Mucosa of rectum (tissue), 2 donors: Measurements from ENCODE around the gene RNF224.

Experiments
- H3K27ac ChIP-seq, 2 donors: one replicate each; pipeline ENCODE4 v1.7.0; 2013; ENCODE audit warnings: inconsistent platforms in 2 of 2, low read depth in 2 of 2, low read length in 2 of 2
- H3K27me3 ChIP-seq, 2 donors: one replicate each; pipeline ENCODE4 v1.7.0; 2013; ENCODE audit warnings: low read length in 2 of 2; ENCODE audit not compliant: control insufficient read depth in 2 of 2, insufficient read depth in 2 of 2
- H3K36me3 ChIP-seq, 2 donors: one replicate each; pipeline ENCODE4 v1.7.0; 2013; ENCODE audit warnings: low read length in 2 of 2; ENCODE audit not compliant: control insufficient read depth in 2 of 2, insufficient read depth in 2 of 2
- H3K4me1 ChIP-seq, 2 donors: one replicate each; pipeline ENCODE4 v1.7.0; 2013; ENCODE audit warnings: low read length in 2 of 2, mild to moderate bottlenecking in 1 of 2; ENCODE audit not compliant: control insufficient read depth in 2 of 2, insufficient read depth in 2 of 2
- H3K4me3 ChIP-seq, 2 donors: one replicate each; pipeline ENCODE4 v1.7.0; 2013; ENCODE audit warnings: low read length in 2 of 2
- H3K9ac ChIP-seq, 2 donors: one replicate each; pipeline ENCODE4 v1.7.0; 2013; ENCODE audit warnings: low read length in 2 of 2, low read depth in 1 of 2, mild to moderate bottlenecking in 1 of 2
- H3K9me3 ChIP-seq, 2 donors: one replicate each; pipeline ENCODE4 v1.7.0; 2013; ENCODE audit warnings: low read length in 2 of 2; ENCODE audit not compliant: control insufficient read depth in 2 of 2
- donor health status: healthy.
- donor health status: Normal muscosa, but diverticular disease.

Gene RNF224

GRCh38 chr9:137221506-137222111 is 5.7 kb upstream of the RNF224 start:
- Histone ChIP-seq H3K4me1 (peaks cover 34 to 40% of the 10 kb centered on the region in 2 donors), H3K4me3 (peak overlapping the region in 1 of 2 donors; percentile 35), H3K27ac (no peak overlapping the region), H3K27me3 (no peaks in the 10 kb centered on the region), H3K36me3 (no peaks in the 10 kb centered on the region), H3K9me3 (no peaks in the 10 kb centered on the region), H3K9ac (peak overlapping the region in 1 of 2 donors; percentile 4)

DNA sequence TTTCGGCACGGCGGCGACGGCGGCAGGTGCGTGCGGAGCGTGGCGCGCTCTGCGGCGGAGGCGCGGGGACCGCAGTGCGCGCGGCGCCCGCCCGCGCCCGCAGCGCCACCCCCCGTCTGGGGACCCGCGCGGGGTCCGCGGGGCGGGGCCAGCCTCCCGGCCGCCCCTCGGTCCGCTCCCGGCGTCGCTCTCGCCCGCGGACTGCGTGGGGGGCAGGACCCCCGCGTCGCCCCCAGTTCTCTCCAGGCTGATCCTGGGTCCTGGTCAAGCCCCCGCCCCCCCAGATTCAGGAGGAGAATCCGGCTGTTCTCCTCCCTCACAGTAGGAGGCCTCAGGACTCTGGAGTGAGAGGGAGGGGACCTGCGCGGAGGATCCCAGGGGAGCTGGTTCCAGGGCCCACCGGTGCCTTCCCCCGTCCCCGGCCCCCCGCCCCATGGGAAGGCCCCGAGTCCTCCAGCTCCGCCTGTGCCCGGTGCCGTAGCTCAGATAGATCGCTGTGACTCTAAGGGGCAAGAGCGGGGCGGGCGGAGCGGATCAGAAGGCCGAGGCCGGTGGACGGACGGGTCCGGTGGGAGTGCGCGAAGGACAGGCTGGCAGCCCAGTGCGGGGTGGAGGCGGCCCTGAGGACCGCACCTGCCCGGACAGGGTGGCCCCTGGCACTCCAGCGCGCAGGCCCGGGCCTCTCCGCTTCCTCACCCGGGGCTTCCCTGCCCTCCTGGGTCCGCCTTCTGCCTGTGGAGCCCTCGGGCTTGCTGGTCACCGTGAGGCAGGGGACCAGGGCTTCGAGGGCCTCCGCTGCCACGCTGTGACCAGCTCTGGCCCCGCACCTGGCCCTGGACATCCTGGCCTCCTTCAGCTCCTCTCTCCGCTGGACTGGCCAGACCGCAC is 4.9 kb upstream of the RNF224 start, which contains the start of gene RNF208:
Gene RNF208 (minus strand): TSS at position 51 of the 888 bp plus-strand sequence. CDS start 1,028 bp downstream, outside the sequence.
- no peaks in the 10 kb centered on the region for H3K9me3 ChIP-seq
- no peaks in the 10 kb centered on the region for H3K36me3 ChIP-seq
- no peaks in the 10 kb centered on the region for H3K27me3 ChIP-seq
- H3K9ac ChIP-seq = peak within 1 kb of the TSS; percentile 65
- peak within 1 kb of the TSS; percentile 88 to 89 for H3K27ac ChIP-seq
- H3K4me3 ChIP-seq = peak within 1 kb of the TSS; percentile 63 to 81
- peaks cover 39 to 42% of the 10 kb centered on the region in 2 donors for H3K4me1 ChIP-seq

DNA sequence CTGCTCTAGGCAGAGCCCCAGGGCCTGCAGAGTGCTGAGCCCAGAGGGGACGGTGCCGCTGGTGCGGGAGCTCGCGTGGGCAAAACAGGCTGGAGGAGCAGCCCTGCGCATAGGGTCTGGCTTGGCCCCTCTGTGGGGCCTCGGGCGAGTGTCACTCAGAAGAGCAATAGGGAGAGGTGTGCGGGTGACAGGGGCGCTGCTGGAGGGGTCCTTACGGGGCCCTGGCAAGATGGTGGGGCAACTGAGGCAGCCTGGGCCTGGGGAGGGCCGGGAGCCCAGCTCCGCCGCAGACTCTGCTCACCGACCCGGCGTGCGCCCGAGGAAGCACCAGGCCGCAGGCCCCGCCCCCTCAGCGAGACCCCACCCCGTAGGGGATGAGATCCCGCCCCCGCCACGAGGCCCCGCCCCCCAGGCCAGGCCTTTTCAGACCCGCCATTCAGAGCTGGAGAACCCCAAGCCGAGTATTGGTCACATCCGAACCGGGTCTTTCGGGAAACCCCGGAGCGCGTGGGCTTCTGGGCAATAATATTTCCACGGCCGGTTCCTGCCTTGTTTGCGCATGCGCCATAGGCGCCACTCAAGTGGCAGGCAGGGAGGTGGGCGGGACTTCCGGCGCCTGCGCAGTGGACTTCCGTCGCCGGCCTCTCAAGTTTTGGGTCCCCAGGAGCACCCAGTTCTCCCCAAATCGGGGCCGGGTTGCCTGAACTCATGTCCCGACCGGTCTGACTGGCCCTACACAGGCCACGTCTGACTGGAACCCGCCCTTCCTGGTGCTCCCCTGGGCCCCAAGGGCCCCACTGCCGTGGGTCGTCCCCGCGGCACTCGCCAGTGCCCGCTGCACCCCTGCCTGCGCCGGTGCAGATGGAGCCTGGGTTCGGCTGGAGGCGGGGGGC is 4.0 kb upstream of the RNF224 start:
- Histone ChIP-seq H3K9me3 (no peaks in the 10 kb centered on the region), H3K4me1 (peaks cover 32 to 35% of the 10 kb centered on the region in 2 donors), H3K9ac (peak overlapping the region; percentile 87 to 93), H3K27ac (peak overlapping the region; percentile 88 to 89), H3K4me3 (peak overlapping the region; percentile 81 to 88), H3K36me3 (no peaks in the 10 kb centered on the region), H3K27me3 (peaks cover 0 to 2% of the 10 kb centered on the region in 2 donors)

GRCh38 chr9:137224830-137225694 is 2.2 kb upstream of the RNF224 start, which contains the start of gene CYSRT1:
CYSRT1 (plus strand) TSS chr9:137225174; CDS start chr9:137225622, 448 bp downstream.
- H3K9me3 ChIP-seq = no peaks in the 10 kb centered on the region
- H3K27me3 ChIP-seq = peaks cover 4 to 15% of the 10 kb centered on the region in 2 donors
- H3K9ac ChIP-seq = peak within 1 kb of the TSS; percentile 87 to 93
- H3K27ac ChIP-seq = peak within 1 kb of the TSS in 1 of 2 donors; percentile 88
- no peaks in the 10 kb centered on the region for H3K36me3 ChIP-seq
- H3K4me3 ChIP-seq = peak within 1 kb of the TSS; percentile 81 to 88
- H3K4me1 ChIP-seq = peaks cover 31 to 41% of the 10 kb centered on the region in 2 donors

DNA sequence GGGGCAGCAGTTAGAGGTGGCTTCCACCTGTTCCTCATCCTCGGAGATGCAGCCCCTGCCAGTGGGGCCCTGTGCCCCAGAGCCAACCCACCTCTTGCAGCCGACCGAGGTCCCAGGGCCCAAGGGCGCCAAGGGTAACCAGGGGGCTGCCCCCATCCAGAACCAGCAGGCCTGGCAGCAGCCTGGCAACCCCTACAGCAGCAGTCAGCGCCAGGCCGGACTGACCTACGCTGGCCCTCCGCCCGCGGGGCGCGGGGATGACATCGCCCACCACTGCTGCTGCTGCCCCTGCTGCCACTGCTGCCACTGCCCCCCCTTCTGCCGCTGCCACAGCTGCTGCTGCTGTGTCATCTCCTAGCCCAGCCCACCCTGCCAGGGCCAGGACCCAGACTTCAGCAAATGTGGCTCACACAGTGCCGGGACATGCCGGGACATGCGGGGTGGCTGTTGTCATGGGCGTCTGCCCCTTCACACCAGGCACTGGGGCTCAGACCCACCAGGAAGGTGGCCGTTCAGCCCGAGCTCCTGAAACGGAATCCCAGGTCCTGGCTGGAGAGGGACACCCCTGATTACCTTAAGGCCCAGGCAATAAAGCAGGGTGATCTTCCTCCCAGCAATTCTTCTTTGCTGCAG is 1.5 kb upstream of the RNF224 start:
- H3K4me1 ChIP-seq = peaks cover 31 to 45% of the 10 kb centered on the region in 2 donors
- H3K9me3 ChIP-seq = no peaks in the 10 kb centered on the region
- no peak overlapping the region for H3K4me3 ChIP-seq
- H3K36me3 ChIP-seq = no peaks in the 10 kb centered on the region
- peaks cover 4 to 18% of the 10 kb centered on the region in 2 donors for H3K27me3 ChIP-seq
- no peak overlapping the region for H3K27ac ChIP-seq
- H3K9ac ChIP-seq = no peak overlapping the region

DNA sequence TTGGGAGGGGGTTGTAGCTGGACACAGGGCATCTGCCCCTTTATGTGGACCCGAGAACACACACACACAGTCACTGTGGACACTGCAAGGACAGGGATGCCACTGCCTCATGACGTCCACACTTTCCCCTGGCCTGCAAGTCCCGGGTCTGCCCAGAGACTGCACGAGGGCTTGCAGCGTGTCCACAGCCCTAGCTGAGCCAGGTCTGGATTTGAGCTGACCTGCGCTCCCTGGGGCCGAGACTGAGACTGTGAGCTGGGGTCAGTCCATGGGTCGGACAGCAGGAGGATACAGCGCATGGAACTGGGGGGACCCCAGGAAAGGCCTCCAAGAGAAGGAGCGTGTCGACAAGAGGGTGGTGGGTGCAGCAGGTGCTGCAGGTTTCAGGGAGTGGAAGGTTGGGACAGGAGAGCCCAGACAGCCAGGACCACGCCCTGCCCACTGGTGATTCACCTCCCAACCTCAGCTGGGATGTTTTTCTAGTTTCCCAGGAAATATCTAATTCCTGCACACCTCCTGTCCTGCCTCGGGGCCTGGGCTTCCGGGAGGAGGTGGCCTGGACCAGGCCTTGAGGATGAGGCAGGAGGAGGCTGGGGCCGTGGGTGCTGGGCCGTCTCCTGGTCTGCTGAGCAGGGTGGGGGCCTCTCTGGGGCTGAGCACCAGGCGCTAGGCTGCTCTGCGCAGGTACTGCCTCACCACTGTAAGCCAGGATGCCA is 806 bp upstream of the RNF224 start:
- Histone ChIP-seq H3K4me1 (peaks cover 29 to 45% of the 10 kb centered on the region in 2 donors), H3K27me3 (peaks cover 6 to 20% of the 10 kb centered on the region in 2 donors), H3K4me3 (no peak overlapping the region), H3K9ac (peak overlapping the region in 1 of 2 donors; percentile 4), H3K9me3 (no peaks in the 10 kb centered on the region), H3K27ac (no peak overlapping the region), H3K36me3 (no peaks in the 10 kb centered on the region)

- Histone ChIP-seq H3K9me3 (no peaks in the 10 kb centered on the region), H3K9ac (no peak overlapping the region), H3K36me3 (no peaks in the 10 kb centered on the region), H3K4me3 (no peak overlapping the region), H3K27me3 (peaks cover 6 to 33% of the 10 kb centered on the region in 2 donors), H3K4me1 (peaks cover 27 to 47% of the 10 kb centered on the region in 2 donors), H3K27ac (no peak overlapping the region)
These were observed 677 bp downstream of the RNF224 start for GRCh38 chr9:137227853-137228505.

- no peak overlapping the region for H3K27ac ChIP-seq
These were observed 1.2 kb downstream of the RNF224 start for GRCh38 chr9:137228506-137228967.

More at GRCh38 chr9:137228506-137228967, 1.2 kb downstream of the RNF224 start:
- Histone ChIP-seq H3K4me1 (peaks cover 25 to 46% of the 10 kb centered on the region in 2 donors), H3K9ac (no peak overlapping the region), H3K27me3 (peaks cover 10 to 37% of the 10 kb centered on the region in 2 donors), H3K36me3 (no peaks in the 10 kb centered on the region), H3K4me3 (no peak overlapping the region), H3K9me3 (no peaks in the 10 kb centered on the region)
